Measurements from ENCODE around the gene DSCAM. TPM values are rescaled to one million over a fixed set of nuclear protein-coding genes. Genes with fewer than 3 reads are reported as not detected.

Gene DSCAM
- total and polyA plus RNA-seq, 10 of the 15 experiments (the other 5 are each of a cell fraction or from before 2014, with no cell fraction given) = not detected

GRCh38 chr21:40043423-40043822 lies 803.5 kb downstream of the DSCAM start:
- H3K9me3 ChIP-seq (replicated peaks; ENCODE audit: control insufficient read depth, insufficient read depth, low read length) = peaks cover 2% of the 10 kb centered on the region; the same call in 1 of the 3 replicates
- no peaks in the 10 kb centered on the region for H3K36me3 ChIP-seq (ENCODE audit: control insufficient read depth in 2 of 2, insufficient read depth in 2 of 2, low read length in 1 of 2)
- ChIA-PET RAD21 (ENCODE audit: unreplicated experiment) (no interaction called here), CTCF (no interaction called here), SMC1A (ENCODE audit: uncharacterized antibody, unreplicated experiment) (no interaction called here), POLR2A (no interaction called here)
- no peaks in the 10 kb centered on the region for H3K79me2 ChIP-seq (ENCODE audit: control insufficient read depth, insufficient read depth, low read length)
- 7% methylated on average over 4 of the region's 4 CpGs for WGBS (ENCODE audit: insufficient coverage, insufficient replicate concordance, low lambda C conversion rate, missing lambda C conversion rate)
- no peak for TF ChIP-seq SMAD1 (IDR thresholded peaks at IDR 0.05; ENCODE audit: low read depth, partially characterized antibody)
- TF ChIP-seq CHD2 (IDR thresholded peaks at IDR 0.05; ENCODE audit: borderline replicate concordance, low read depth, low read length) = no peak
- no peak for TF ChIP-seq TCF12 (IDR thresholded peaks at IDR 0.05; ENCODE audit: low read depth, low read length)
- no peak for TF ChIP-seq FOXM1 (IDR thresholded peaks at IDR 0.05; ENCODE audit: low read depth, low read length)
- TF ChIP-seq EED (IDR thresholded peaks at IDR 0.05; ENCODE audit: low read depth) = no peak
- TF ChIP-seq E4F1 (IDR thresholded peaks at IDR 0.05; ENCODE audit: borderline replicate concordance, partially characterized antibody) = no peak
- TF ChIP-seq SP1 (IDR thresholded peaks at IDR 0.05; ENCODE audit: low read depth, low read length) = no peak
- no peak for TF ChIP-seq RB1 (IDR thresholded peaks at IDR 0.05; ENCODE audit: borderline replicate concordance)
- TF ChIP-seq ZNF24 (IDR thresholded peaks at IDR 0.05) = no peak
- no peak for TF ChIP-seq ZNF207 (IDR thresholded peaks at IDR 0.05; ENCODE audit: borderline replicate concordance)
- no peak for TF ChIP-seq MXI1 (IDR thresholded peaks at IDR 0.05; ENCODE audit: low read depth, low read length)
- TF ChIP-seq ZNF592 (IDR thresholded peaks at IDR 0.05) = no peak
- no peak for TF ChIP-seq FOS (IDR thresholded peaks at IDR 0.05; ENCODE audit: borderline replicate concordance, extremely low read depth, insufficient read length)
- no peak for TF ChIP-seq POLR2AphosphoS5 (IDR thresholded peaks at IDR 0.05; ENCODE audit: low read length)
- no peak for TF ChIP-seq SIN3A (IDR thresholded peaks at IDR 0.05; ENCODE audit: low read depth, low read length)
- no peak for FAIRE-seq
- H3K4me3 ChIP-seq = no peak overlapping the region
- in situ Hi-C loops (cut with MboI) = no loop called here
- H3K4me2 ChIP-seq (ENCODE audit: control insufficient read depth, insufficient read depth) = no peak overlapping the region
- no peaks in the 10 kb centered on the region for H4K20me1 ChIP-seq (ENCODE audit: control insufficient read depth, insufficient read depth)
- no peak for ATAC-seq
- intact Hi-C loops (cut with micrococcal nuclease; ENCODE audit: unreplicated experiment) = no loop called here
- no peak overlapping the region for H2AFZ ChIP-seq (ENCODE audit: control insufficient read depth, low read depth, low read length)
- no peak overlapping the region for H3K9ac ChIP-seq (ENCODE audit: control insufficient read depth, insufficient read depth, low read length)
- no peaks in the 10 kb centered on the region for H3K27me3 ChIP-seq (replicated peaks in 1 of 2; ENCODE audit: control insufficient read depth in 2 of 2, insufficient read depth in 2 of 2, low read length in 1 of 2)
- no TSS peak for BruUV-seq (replicated peaks)
- H3K4me1 ChIP-seq (ENCODE audit: control insufficient read depth, insufficient read depth, low read length) = no peaks in the 10 kb centered on the region
- no peak for DNase-seq (ENCODE audit: low read depth, low spot score)
- no peak overlapping the region for H3K27ac ChIP-seq (ENCODE audit: control insufficient read depth, insufficient read depth)

Measured in GM12878 (cell line).